ENCODE measurements around the gene SMARCA2.

Gene SMARCA2

GRCh38 chr9:2234371-2234893 is 219.3 kb downstream of the SMARCA2 start:
- no peak overlapping the region for H2AFZ ChIP-seq (ENCODE audit: low read length)
- no peaks in the 10 kb centered on the region for H3K9me3 ChIP-seq (ENCODE audit: insufficient read depth, low read depth, low read length)
- no peak overlapping the region for H3K4me2 ChIP-seq (ENCODE audit: low read depth, low read length, poor library complexity, severe bottlenecking)
- H3K4me3 ChIP-seq (ENCODE audit: low read length, poor library complexity, severe bottlenecking), result no peak overlapping the region
- H4K20me1 ChIP-seq (ENCODE audit: insufficient read depth, low read length, poor library complexity, severe bottlenecking), result no peaks in the 10 kb centered on the region
- H3K9me2 ChIP-seq (replicated peaks; ENCODE audit: low read depth, low read length), result no peaks in the 10 kb centered on the region
- H3K9ac ChIP-seq (ENCODE audit: low read depth, low read length, poor library complexity, severe bottlenecking), result no peak overlapping the region
- no peaks in the 10 kb centered on the region for H3K36me3 ChIP-seq (ENCODE audit: insufficient read depth, low read length)
- H3K79me2 ChIP-seq (ENCODE audit: insufficient read depth, low read length), result no peaks in the 10 kb centered on the region
- peaks cover 57% of the 10 kb centered on the region for H3K27me3 ChIP-seq (ENCODE audit: insufficient read depth, low read length, poor library complexity, severe bottlenecking)
- H3K4me1 ChIP-seq (ENCODE audit: insufficient read depth, low read length, poor library complexity, severe bottlenecking), result no peaks in the 10 kb centered on the region
- TF ChIP-seq EZH2phosphoT487 (IDR thresholded peaks at IDR 0.05; ENCODE audit: borderline replicate concordance), result no peak
- TF ChIP-seq CTCF (conservative IDR thresholded peaks at IDR 0.05; ENCODE audit: low read length), result no peak
- H3F3A ChIP-seq (ENCODE audit: low read depth), result no peaks in the 10 kb centered on the region

DNA sequence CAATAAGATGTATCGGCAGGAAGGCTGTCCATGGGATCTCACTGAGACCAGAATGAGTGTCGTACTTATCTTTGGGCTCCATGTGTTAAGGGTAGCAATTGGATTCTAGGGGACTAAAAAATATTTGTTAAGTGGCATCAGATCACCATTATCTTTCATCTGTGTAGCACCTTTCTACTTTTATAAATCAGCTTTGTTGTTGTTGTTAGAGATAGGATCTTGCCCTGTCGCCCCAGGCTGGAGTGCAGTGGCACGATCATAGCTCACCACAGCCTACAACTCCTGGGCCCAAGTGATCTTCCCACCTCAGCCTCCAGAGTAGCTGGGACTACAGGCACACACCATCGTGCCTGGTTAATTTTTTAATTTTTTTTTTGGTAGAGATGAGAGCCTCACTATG is 220.5 kb downstream of the SMARCA2 start:
- TF ChIP-seq EZH2phosphoT487 (IDR thresholded peaks at IDR 0.05; ENCODE audit: borderline replicate concordance), result no peak
- TF ChIP-seq CTCF (conservative IDR thresholded peaks at IDR 0.05; ENCODE audit: low read length), result no peak
- H3K36me3 ChIP-seq (ENCODE audit: insufficient read depth, low read length), result no peaks in the 10 kb centered on the region
- H3K4me2 ChIP-seq (ENCODE audit: low read depth, low read length, poor library complexity, severe bottlenecking), result no peak overlapping the region
- H4K20me1 ChIP-seq (ENCODE audit: insufficient read depth, low read length, poor library complexity, severe bottlenecking), result no peaks in the 10 kb centered on the region
- H3K9me2 ChIP-seq (replicated peaks; ENCODE audit: low read depth, low read length), result no peaks in the 10 kb centered on the region
- no peaks in the 10 kb centered on the region for H3K79me2 ChIP-seq (ENCODE audit: insufficient read depth, low read length)
- H3K4me3 ChIP-seq (ENCODE audit: low read length, poor library complexity, severe bottlenecking), result no peak overlapping the region
- H3F3A ChIP-seq (ENCODE audit: low read depth), result no peaks in the 10 kb centered on the region
- H3K27me3 ChIP-seq (ENCODE audit: insufficient read depth, low read length, poor library complexity, severe bottlenecking), result peaks cover 63% of the 10 kb centered on the region
- H3K4me1 ChIP-seq (ENCODE audit: insufficient read depth, low read length, poor library complexity, severe bottlenecking), result no peaks in the 10 kb centered on the region
- H3K9ac ChIP-seq (ENCODE audit: low read depth, low read length, poor library complexity, severe bottlenecking), result no peak overlapping the region
- H2AFZ ChIP-seq (ENCODE audit: low read length), result no peak overlapping the region
- H3K9me3 ChIP-seq (ENCODE audit: insufficient read depth, low read depth, low read length), result no peaks in the 10 kb centered on the region

- no peak for TF ChIP-seq CTCF (conservative IDR thresholded peaks at IDR 0.05; ENCODE audit: low read length)
- TF ChIP-seq EZH2phosphoT487 (IDR thresholded peaks at IDR 0.05; ENCODE audit: borderline replicate concordance), result no peak
- Histone ChIP-seq H4K20me1 (ENCODE audit: insufficient read depth, low read length, poor library complexity, severe bottlenecking) (no peaks in the 10 kb centered on the region), H2AFZ (ENCODE audit: low read length) (no peak overlapping the region), H3K9ac (ENCODE audit: low read depth, low read length, poor library complexity, severe bottlenecking) (no peak overlapping the region), H3F3A (ENCODE audit: low read depth) (no peaks in the 10 kb centered on the region), H3K36me3 (ENCODE audit: insufficient read depth, low read length) (no peaks in the 10 kb centered on the region), H3K4me2 (ENCODE audit: low read depth, low read length, poor library complexity, severe bottlenecking) (no peak overlapping the region), H3K9me2 (replicated peaks; ENCODE audit: low read depth, low read length) (no peaks in the 10 kb centered on the region), H3K4me3 (ENCODE audit: low read length, poor library complexity, severe bottlenecking) (no peak overlapping the region), H3K27me3 (ENCODE audit: insufficient read depth, low read length, poor library complexity, severe bottlenecking) (peaks cover 56% of the 10 kb centered on the region), H3K9me3 (ENCODE audit: insufficient read depth, low read depth, low read length) (no peaks in the 10 kb centered on the region), H3K4me1 (ENCODE audit: insufficient read depth, low read length, poor library complexity, severe bottlenecking) (no peaks in the 10 kb centered on the region), H3K79me2 (ENCODE audit: insufficient read depth, low read length) (no peaks in the 10 kb centered on the region)
Observed at GRCh38 chr9:2236850-2237249, 221.7 kb downstream of the SMARCA2 start.
